Activated CD8-positive, alpha-beta memory T cell treated with anti-CD3 and anti-CD28 coated beads for 36 hours (primary cell): ENCODE measurements around the gene SMG1. TPM values are rescaled to one million over a fixed set of nuclear protein-coding genes. Genes with fewer than 3 reads are reported as not detected.
"Not testable (repeated sequence)": the region's sequence is repeated elsewhere in the genome, so short reads cannot be mapped to it uniquely, and the experiment has no call there.

Source experiments
- CTCF ChIA-PET: fragments of 350-600 bp; sonication (Branson Sonifier 250); formaldehyde crosslinking; loops from one replicate; lab custom pipeline; 2021; ENCODE audit warnings: antibody characterized with exemption; lab: Charles Lee
- POLR2A ChIA-PET: fragments of 350-600 bp; sonication (Branson Sonifier 250); formaldehyde crosslinking; loops from one replicate; lab custom pipeline; 2021; ENCODE audit warnings: antibody characterized with exemption; lab: Charles Lee
- total RNA-seq, 2 experiments: library from RNA; stranded (reverse); gene quantifications; one replicate each; pipeline ENCODE4 v1.2.3, GENCODE V29; 2021

The SMG1 gene
- total RNA-seq, result 10 to 100 TPM; 92.9 to 99.2 TPM

DNA sequence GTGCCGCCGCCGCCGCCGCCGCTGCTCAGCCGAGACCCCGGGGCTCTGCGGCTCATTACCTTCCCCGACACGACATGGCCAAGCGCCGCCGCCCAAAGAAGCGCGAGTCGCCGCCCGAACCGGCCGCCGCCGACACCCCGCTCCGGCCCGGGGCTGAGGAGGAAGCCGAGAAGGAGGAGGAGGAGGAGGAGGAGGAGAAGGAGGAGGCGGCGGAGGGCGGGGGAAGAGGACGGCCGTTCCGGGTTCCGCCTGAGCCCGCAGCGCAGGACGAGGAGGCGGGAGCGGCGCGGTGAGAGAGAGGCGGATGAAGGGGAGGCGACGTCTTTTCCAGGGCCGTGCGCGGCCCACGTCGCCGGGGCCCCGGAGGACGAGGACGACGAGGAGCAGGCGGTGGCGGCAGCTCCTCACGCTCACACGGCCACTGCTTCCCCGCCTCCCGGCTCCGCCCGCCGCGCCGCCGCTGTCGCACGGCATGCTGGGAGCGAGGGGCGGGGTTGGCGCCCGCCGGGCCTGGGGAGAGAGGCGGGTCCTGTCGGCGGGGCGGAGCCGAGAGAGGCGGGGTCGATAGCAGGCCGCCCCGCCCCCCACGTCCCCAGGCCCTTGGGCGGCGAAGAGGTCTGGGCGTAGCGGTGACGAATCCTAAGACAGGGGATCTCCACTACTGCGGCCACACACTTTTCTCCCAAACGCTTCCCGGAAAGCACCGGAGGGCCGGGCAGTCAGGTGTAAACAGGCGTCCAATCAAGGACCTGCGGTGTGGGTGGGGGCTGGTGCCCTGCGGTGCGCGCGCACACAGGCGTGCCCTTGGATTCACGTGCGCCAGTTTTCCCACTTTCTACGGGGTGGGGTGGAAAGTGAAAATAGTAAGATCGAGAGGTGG lies at the start of gene SMG1:
SMG1 (minus strand) TSS at position 423 of the 880 bp plus-strand sequence; CDS start at position 56, 367 bp downstream.
- POLR2A ChIA-PET, result interaction anchor here (1.4 to 2.6 kb wide), 3 partner anchors 125 to 138 kb away, joined by 3 to 9 read pairs (median 6); partner anchors contain the start of genes ARL6IP1 and RPS15A
- CTCF ChIA-PET, result not testable (repeated sequence)

- ChIA-PET POLR2A (no interaction called here), CTCF (no interaction called here)
Measured at GRCh38 chr16:18975109-18975508, 48.9 kb upstream of the SMG1 start.

DNA sequence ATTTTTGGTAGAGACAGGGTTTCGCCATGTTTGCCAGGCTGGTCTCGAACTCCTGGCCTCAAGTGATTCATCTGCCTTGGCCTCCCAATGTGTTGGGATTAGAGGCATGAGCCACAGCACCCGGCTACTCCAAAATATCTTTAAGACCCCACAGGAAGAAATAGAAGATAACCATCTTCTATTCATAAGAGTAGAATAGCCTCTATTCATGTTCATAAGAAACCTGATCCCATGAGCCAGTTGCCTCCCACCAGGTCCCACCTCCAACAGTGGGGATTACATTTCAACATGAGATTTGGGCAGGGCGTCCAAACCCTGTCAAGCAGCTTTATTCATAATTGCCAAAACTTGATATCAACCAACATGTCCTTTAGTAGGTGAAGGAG lies 43.6 kb upstream of the SMG1 start:
- ChIA-PET POLR2A (no interaction called here), CTCF (interaction anchor here (0.7 to 1.5 kb wide), 2 partner anchors 14 to 24 kb away, joined by 3 read pairs; no protein-coding TSS in a partner anchor)

GRCh38 chr16:18969050-18969854 lies 43.0 kb upstream of the SMG1 start:
- CTCF ChIA-PET, result interaction anchor here (0.7 to 1.5 kb wide), 4 partner anchors 9 to 25 kb away, joined by 3 read pairs; no protein-coding TSS in a partner anchor

GRCh38 chr16:18966791-18967190 lies 40.6 kb upstream of the SMG1 start:
- POLR2A ChIA-PET, result no interaction called here
- CTCF ChIA-PET, result interaction anchor here (0.6 to 1.5 kb wide), 2 partner anchors 8 to 1653 kb away, joined by 4 read pairs; no protein-coding TSS in a partner anchor

More at GRCh38 chr16:18969050-18969854, 43.0 kb upstream of the SMG1 start:
- POLR2A ChIA-PET, result interaction anchor here (0.7 kb wide), 1 partner anchor 168 kb away, joined by 4 read pairs; no protein-coding TSS in a partner anchor

GRCh38 chr16:18965555-18965954 lies 39.3 kb upstream of the SMG1 start:
- ChIA-PET POLR2A (no interaction called here), CTCF (interaction anchor here (0.6 to 0.9 kb wide), 2 partner anchors 111 to 163 kb away, joined by 3 read pairs; no protein-coding TSS in a partner anchor)

DNA sequence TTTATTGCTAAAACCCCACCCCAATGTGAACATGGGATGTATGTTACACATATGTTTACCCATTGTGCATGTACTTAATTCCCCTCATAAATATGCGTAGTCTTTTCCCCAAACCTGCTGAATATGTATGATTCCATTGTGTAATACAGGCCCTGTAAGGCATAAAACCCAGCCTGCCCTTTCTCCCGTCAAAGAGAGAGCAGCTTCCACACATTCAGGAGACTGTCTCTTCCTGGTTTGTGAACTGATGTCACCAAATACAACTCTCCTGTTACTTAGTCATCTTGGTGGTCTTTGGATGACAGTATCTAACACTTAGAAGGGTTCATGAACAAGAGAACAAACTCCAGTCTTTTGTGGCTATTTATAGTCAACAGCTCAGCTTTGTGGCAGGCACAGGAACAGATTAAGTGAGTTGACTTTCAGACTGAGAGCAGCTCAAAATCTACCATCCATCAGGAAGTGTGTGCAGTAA lies 32.9 kb upstream of the SMG1 start:
- CTCF ChIA-PET, result interaction anchor here (0.7 to 1.0 kb wide), 2 partner anchors 8 to 1247 kb away, joined by 3 to 4 read pairs; no protein-coding TSS in a partner anchor
- POLR2A ChIA-PET, result no interaction called here

GRCh38 chr16:18958621-18959029 lies 32.4 kb upstream of the SMG1 start:
- POLR2A ChIA-PET, result no interaction called here
- CTCF ChIA-PET, result interaction anchor here (0.7 to 1.0 kb wide), 2 partner anchors 8 to 1247 kb away, joined by 3 to 4 read pairs; no protein-coding TSS in a partner anchor

DNA sequence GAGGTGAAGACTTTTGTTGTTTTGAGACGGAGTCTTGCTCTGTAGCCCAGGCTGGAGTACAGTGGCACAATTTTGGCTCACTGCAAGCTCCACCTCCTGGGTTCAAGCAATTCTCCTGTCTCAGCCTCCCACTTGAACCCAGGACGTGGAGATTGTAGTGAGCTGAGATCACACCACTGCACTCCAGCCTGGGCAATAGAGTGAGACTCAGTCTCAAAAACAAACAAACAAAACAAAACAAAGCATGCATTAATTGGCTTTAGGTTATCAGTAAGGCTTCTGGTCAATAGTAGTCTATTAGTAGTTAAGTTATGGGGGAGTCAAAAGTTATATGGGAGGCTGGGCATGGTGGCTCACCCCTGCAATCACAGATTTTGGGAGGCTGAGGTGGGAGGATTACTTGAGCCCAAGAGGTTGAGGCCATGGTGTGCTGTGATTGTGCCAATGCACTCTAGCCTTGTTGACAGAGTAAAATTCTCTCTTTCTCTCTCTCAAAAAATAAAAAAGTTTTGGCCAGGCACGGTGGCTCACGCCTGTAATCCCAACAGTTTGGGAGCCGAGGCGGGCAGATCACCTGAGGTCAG lies 30.5 kb upstream of the SMG1 start:
- POLR2A ChIA-PET, result not testable (repeated sequence)

DNA sequence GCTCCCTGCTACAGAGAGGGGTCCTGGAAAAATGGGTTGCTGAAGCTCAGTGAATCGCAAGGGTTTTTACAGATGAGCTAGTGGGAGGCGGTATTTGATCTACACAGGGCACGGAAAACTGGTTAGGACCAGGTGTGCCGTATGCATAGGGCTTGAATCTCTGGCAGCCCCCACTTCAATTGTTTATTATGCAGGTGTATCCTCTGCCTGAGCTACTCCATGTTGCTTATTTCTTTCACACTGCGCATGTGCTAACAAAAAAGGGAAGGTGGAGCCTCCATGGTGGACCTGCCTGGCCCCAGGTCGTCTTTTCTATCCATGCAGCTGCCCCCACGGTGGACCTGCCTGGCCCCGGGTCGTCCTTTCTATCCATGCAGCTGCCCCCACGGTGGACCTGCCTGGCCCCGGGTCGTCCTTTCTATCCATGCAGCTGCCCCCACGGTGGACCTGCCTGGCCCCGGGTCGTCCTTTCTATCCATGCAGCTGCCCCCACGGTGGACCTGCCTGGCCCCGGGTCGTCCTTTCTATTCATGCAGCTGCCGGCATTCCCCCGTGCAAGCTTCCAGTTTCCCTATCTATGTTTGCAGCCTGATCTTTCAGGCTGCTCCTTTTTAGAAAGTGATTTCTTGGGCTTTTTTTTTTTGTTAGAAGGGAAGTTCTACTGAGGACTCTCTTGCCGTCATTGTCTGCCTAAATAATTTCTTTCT lies 29.8 kb upstream of the SMG1 start:
- POLR2A ChIA-PET, result not testable (repeated sequence)
- CTCF ChIA-PET, result interaction anchor here (1.0 kb wide), 1 partner anchor 14 kb away, joined by 3 read pairs; no protein-coding TSS in a partner anchor

More for the DNA sequence above, 30.5 kb upstream of the SMG1 start:
- CTCF ChIA-PET, result not testable (repeated sequence)

GRCh38 chr16:18953547-18953946 lies 27.3 kb upstream of the SMG1 start:
- CTCF ChIA-PET, result no interaction called here

DNA sequence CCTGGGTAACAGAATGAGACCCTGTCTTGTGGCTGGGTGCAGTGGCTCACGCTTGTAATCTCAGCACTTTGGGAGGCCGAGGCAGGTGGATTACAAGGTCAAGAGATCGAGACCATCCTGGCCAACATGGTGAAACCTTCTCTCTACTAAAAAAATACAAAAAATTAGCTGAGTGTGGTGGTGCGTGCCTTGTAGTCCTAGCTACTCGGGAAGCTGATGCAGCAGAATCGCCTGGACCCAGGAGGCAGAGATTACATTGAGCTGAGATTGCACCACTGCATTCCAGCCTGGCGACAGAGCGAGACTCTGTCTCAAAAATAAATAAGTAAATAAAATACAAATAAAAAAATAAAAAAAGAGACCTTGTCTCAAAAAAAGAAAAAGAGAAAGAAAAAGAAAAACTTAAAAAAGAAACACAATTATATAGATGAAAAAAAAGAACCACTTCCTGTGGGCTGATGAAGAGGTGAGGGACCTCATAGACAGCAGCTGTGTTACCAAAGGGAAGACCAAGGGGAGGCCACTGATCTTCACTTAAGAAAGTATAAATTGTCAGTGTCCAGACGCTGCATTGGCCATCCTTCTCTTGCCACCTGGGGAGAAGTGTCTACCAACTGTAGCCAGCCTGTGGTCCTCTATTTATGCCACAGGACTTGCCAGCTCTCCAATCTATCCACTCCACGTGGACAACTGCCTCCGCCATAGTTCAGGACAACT lies 24.4 kb upstream of the SMG1 start:
- POLR2A ChIA-PET, result no interaction called here
- CTCF ChIA-PET, result no interaction called here

More at GRCh38 chr16:18953547-18953946, 27.3 kb upstream of the SMG1 start:
- POLR2A ChIA-PET, result no interaction called here

- CTCF ChIA-PET, result no interaction called here
- POLR2A ChIA-PET, result no interaction called here
Measured at GRCh38 chr16:18948372-18949020, 22.3 kb upstream of the SMG1 start.

- POLR2A ChIA-PET, result no interaction called here
- CTCF ChIA-PET, result interaction anchor here (0.5 to 1.0 kb wide), 2 partner anchors 23 to 37 kb away, joined by 3 read pairs; no protein-coding TSS in a partner anchor
Measured at GRCh38 chr16:18945233-18945632, 19.0 kb upstream of the SMG1 start.

- ChIA-PET POLR2A (no interaction called here), CTCF (interaction anchor here (0.6 to 1.7 kb wide), 2 partner anchors 12 to 633 kb away, joined by 3 to 4 read pairs; no protein-coding TSS in a partner anchor)
Measured at GRCh38 chr16:18943414-18943813, 17.2 kb upstream of the SMG1 start.

DNA sequence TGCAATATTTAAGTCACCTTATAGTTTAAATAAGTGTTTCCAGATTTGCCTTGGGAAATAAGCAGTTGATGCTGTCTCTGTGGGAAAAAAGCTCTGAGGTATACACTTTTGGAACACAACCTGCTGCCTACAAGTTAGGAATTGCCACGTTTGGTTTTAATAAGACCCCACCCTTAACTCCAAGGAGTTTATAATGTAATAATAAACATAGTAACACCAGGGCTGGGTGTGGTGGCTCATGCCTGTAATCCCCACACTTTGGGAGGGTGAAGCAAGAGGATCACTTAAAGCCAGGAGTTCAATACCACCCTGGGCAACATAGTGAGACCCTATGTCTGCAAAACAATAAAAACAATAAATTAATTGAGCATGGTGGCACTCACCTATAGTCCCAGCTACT lies 15.9 kb upstream of the SMG1 start:
- ChIA-PET CTCF (interaction anchor here (0.6 kb wide), 1 partner anchor 98 kb away, joined by 3 read pairs; no protein-coding TSS in a partner anchor), POLR2A (interaction anchor here (0.6 kb wide), 1 partner anchor 38 kb away, joined by 3 read pairs; no protein-coding TSS in a partner anchor)

GRCh38 chr16:18941471-18941870 lies 15.3 kb upstream of the SMG1 start:
- ChIA-PET CTCF (interaction anchor here (0.6 kb wide), 1 partner anchor 98 kb away, joined by 3 read pairs; no protein-coding TSS in a partner anchor), POLR2A (no interaction called here)
